Mucosa of descending colon (tissue), 3 donors: ENCODE measurements around the gene AKAP1. TPM values are rescaled to one million over a fixed set of nuclear protein-coding genes. Genes with fewer than 3 reads are reported as not detected.

Source experiments
- ATAC-seq: fragments of 200-7000 bp; cut with Tn5 transposase; one replicate; pipeline ENCODE4 v1.9.1; 2020; ENCODE audit warnings: mild to moderate bottlenecking, moderate library complexity
- DNase-seq, 3 donors: peaks; one replicate each; pipeline ENCODE4 v3.0.0-alpha.2; 2020
- H3K36me3 ChIP-seq: fragments of 200-600 bp; one replicate; pipeline ENCODE4 v1.8.0; 2021; ENCODE audit warnings: low read depth, mild to moderate bottlenecking
- H3K4me1 ChIP-seq: fragments of 200-600 bp; one replicate; pipeline ENCODE4 v1.8.0; 2021; ENCODE audit warnings: low read depth, mild to moderate bottlenecking
- H3K4me3 ChIP-seq: fragments of 200-600 bp; one replicate; pipeline ENCODE4 v1.8.0; 2021; ENCODE audit warnings: mild to moderate bottlenecking
- H3K9me3 ChIP-seq: fragments of 200-600 bp; one replicate; pipeline ENCODE4 v1.8.0; 2021; ENCODE audit warnings: mild to moderate bottlenecking
- intact Hi-C, 2 donors: fragments of 100-400 bp; cut with DNase I in 1 of 2; cut with micrococcal nuclease in 1 of 2; formaldehyde crosslinking; loops; one replicate each; pipeline versions ENCODE4 v1.11.0 to v1.11.1; 2022; cut with DNase I, micrococcal nuclease
- long read RNA-seq, 2 donors: library from polyadenylated mRNA; unstranded; transcript quantifications; one replicate each; pipeline ENCODE4 v2.0.0, GENCODE V29; 2019 to 2021
- total RNA-seq, 3 donors: library from RNA; stranded (reverse); fragmentation: NEBNext Ultra II Directional in 2 of 3; extraction: Animal tissue kit (Norgen Biotek cat#: 25700) in 2 of 3; gene quantifications; one replicate each; pipeline versions ENCODE4 v1.2.1 to v1.2.4, GENCODE V29; 2021 to 2023
- TF ChIP-seq, protein P1 (sequence below): fragments of 200-600 bp; IDR thresholded peaks from one replicate; pipeline ENCODE4 v1.8.0; 2022; ENCODE audit warnings: antibody characterized with exemption, mild to moderate bottlenecking
- donor health status: DM: no; HTN: no; CAD: no; lungs with moderate emphysema.
- donor health status: DM: no; HTN: no; CAD: no.
- donor health status: DM: no; HTN: yes; CAD: no.

AKAP1 gene, protein sequence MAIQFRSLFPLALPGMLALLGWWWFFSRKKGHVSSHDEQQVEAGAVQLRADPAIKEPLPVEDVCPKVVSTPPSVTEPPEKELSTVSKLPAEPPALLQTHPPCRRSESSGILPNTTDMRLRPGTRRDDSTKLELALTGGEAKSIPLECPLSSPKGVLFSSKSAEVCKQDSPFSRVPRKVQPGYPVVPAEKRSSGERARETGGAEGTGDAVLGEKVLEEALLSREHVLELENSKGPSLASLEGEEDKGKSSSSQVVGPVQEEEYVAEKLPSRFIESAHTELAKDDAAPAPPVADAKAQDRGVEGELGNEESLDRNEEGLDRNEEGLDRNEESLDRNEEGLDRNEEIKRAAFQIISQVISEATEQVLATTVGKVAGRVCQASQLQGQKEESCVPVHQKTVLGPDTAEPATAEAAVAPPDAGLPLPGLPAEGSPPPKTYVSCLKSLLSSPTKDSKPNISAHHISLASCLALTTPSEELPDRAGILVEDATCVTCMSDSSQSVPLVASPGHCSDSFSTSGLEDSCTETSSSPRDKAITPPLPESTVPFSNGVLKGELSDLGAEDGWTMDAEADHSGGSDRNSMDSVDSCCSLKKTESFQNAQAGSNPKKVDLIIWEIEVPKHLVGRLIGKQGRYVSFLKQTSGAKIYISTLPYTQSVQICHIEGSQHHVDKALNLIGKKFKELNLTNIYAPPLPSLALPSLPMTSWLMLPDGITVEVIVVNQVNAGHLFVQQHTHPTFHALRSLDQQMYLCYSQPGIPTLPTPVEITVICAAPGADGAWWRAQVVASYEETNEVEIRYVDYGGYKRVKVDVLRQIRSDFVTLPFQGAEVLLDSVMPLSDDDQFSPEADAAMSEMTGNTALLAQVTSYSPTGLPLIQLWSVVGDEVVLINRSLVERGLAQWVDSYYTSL
- 100 to 1,000 TPM; 131 to 194 (median 155) TPM for total RNA-seq
- long read RNA-seq, donor 1, full-length matches to known transcripts = 246 of 362 reads
- long read RNA-seq, donor 1, partial matches to known transcripts = 71 of 362 reads
- long read RNA-seq, donor 1, other reads (novel, unspliced or antisense) = 45 of 362 reads
- long read RNA-seq, donor 2, full-length matches to known transcripts = 8 of 36 reads
- long read RNA-seq, donor 2, partial matches to known transcripts = 7 of 36 reads
- long read RNA-seq, donor 2, other reads (novel, unspliced or antisense) = 21 of 36 reads

DNA sequence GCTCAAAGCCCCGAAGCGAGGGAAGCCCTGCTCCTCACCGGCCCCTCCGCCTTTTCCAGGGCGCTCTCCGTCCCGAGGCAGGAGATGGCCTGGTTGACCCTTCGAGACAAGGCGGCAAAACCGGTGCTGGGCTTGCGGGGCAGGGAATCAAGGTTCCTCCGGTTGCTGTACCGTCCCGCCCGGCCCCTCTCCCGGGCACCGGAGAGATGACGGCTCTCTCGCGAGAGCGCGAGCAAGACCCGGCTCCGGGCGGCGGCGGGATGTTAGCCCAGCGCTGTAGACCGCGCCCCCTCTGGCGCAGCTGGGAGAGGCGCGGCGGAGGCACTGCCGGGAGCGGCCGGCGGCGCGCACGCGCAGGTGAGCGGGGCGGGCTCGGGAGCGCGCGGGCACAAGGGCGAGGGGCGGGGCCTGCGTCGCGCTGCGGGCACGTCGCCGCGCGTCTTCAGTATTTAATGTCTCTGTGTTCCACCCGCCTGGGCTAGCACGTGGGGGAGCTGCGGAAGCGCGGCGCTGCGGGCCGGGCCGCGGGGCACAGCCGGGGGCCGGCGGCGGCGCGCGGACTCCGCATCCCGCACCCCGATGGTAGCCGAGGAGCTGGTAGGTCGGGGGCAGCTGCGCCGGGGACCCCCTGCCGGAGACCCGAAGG, at the start of gene AKAP1:
Gene AKAP1 (plus strand): TSS at position 445 of the 646 bp plus-strand sequence. CDS start 20,219 bp downstream, outside the sequence.
- Histone ChIP-seq H3K4me1 (peaks cover 37% of the 10 kb centered on the region), H3K4me3 (peak within 1 kb of the TSS; percentile 77), H3K9me3 (no peaks in the 10 kb centered on the region), H3K36me3 (no peaks in the 10 kb centered on the region)
- DNase-seq (peak; percentile 96 to 99 (median 98)), ATAC-seq (peak; percentile 87)
- TF ChIP-seq, protein P1, sequence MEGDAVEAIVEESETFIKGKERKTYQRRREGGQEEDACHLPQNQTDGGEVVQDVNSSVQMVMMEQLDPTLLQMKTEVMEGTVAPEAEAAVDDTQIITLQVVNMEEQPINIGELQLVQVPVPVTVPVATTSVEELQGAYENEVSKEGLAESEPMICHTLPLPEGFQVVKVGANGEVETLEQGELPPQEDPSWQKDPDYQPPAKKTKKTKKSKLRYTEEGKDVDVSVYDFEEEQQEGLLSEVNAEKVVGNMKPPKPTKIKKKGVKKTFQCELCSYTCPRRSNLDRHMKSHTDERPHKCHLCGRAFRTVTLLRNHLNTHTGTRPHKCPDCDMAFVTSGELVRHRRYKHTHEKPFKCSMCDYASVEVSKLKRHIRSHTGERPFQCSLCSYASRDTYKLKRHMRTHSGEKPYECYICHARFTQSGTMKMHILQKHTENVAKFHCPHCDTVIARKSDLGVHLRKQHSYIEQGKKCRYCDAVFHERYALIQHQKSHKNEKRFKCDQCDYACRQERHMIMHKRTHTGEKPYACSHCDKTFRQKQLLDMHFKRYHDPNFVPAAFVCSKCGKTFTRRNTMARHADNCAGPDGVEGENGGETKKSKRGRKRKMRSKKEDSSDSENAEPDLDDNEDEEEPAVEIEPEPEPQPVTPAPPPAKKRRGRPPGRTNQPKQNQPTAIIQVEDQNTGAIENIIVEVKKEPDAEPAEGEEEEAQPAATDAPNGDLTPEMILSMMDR = no peak
- intact Hi-C loops = no loop called here

DNA sequence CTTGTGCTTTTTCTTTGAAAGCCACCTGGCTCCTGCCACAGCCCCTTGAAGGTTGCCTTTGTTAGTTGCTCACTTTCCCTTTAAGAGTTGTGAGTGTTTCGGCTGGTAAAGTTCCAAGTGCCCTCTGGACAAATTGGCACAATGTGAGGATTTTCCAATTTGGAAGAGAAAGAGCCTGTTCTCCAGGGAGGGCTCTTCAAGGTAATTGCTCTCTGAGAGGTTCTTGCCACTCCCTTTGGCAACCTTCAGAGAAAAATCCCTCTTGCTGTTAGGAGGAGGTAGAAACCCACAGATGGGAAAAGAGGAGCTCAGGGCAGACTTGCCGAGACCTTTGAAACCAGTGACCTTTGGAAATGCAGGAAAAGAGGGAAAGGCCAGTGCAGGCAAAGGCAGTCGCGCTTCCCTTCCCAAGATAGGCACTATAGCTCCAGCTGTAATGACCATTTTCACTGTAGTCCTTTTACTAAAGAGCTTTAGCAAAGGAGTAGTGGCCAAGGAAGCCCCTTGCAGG, 49.0 kb upstream of the AKAP1 start:
- peaks cover 54% of the 10 kb centered on the region for H3K4me1 ChIP-seq
- DNase-seq (peak in 2 of 3 donors; percentile 51 to 88), ATAC-seq (peak; percentile 80)
- no peak overlapping the region for H3K4me3 ChIP-seq
- H3K36me3 ChIP-seq = no peaks in the 10 kb centered on the region
- TF ChIP-seq, protein P1 = no peak
- intact Hi-C loops = no loop called here
- H3K9me3 ChIP-seq = no peaks in the 10 kb centered on the region

DNA sequence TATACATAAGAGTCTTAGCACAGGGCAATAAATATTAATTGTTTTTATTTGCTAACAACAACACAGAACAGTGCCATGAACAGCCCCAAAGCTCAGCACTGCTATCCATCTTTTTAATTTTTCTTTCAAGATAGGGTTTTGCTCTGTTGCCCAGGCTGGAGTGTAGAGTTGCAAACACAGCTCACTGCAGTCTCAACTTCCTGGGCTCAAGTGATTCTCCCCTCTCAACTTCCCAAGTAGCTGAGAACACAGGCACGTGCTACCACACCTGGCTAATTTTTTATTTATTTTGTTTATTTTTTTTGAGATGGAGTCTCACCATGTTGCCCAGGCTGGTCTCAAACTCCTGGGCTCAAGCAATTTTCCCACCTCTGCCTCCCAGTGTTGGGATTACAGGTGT, 47.6 kb upstream of the AKAP1 start:
- ATAC-seq (no peak), DNase-seq (no peak)
- no peaks in the 10 kb centered on the region for H3K9me3 ChIP-seq
- no peaks in the 10 kb centered on the region for H3K36me3 ChIP-seq
- peaks cover 52% of the 10 kb centered on the region for H3K4me1 ChIP-seq
- H3K4me3 ChIP-seq = no peak overlapping the region
- TF ChIP-seq, protein P1 = no peak
- intact Hi-C loops = no loop called here

DNA sequence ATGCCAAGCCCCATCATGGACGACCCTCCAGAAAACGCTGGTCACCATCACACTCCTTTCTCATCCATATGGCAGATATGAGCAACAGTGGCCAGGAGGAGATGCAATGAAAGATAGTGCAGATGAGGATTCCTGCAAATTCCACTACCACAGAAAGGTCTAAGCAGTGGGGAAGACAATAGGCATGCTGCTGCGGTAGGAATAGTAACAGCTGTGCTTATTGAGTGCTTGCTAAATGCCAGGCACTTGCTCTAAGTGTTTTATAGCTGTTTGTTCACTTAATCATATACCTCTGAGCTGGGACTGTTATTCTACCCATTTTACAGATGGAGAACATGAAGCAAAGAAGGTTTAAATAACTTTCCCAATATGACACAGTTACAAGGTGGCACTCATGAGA, 46.6 kb upstream of the AKAP1 start:
- intact Hi-C loops = no loop called here
- no peak for DNase-seq
- Histone ChIP-seq H3K9me3 (no peaks in the 10 kb centered on the region), H3K4me1 (peaks cover 43% of the 10 kb centered on the region), H3K36me3 (no peaks in the 10 kb centered on the region), H3K4me3 (no peak overlapping the region)
- TF ChIP-seq, protein P1 = no peak
- ATAC-seq = no peak

DNA sequence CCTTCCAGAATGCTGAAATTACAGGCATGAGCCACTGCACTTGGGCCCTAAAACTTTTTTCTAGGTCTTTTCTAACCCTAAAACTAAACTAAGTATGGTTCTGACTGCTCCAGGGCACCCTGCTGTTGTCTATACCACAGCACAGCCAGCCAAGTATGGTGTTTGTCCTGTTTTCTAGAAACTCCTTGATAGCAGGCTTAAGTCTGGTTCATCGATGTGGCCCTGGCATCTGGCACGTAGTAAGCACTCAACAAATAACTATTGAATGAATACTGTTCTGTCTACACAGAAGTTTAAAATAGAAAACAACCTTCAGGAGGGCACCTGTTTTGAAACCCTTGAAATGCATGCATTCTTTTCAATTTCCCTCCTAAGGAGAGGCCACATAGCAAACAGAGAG, 44.5 kb upstream of the AKAP1 start:
- Histone ChIP-seq H3K36me3 (no peaks in the 10 kb centered on the region), H3K9me3 (no peaks in the 10 kb centered on the region), H3K4me1 (peaks cover 28% of the 10 kb centered on the region), H3K4me3 (no peak overlapping the region)
- DNase-seq = no peak
- intact Hi-C loops = no loop called here
- TF ChIP-seq, protein P1 = no peak
- no peak for ATAC-seq
